Endothelial cell of umbilical vein (primary cell): ENCODE results near the gene EVC2. TPM values are rescaled to one million over a fixed set of nuclear protein-coding genes. Genes with fewer than 3 reads are reported as not detected.

ENCODE experiments used
- BruUV-seq: library from RNA; stranded (reverse); fragments of 400-500 nt; replicated peaks from 2 replicates; lab custom pipeline; 2021; lab: Mats Ljungman, UMichigan
- CTCF ChIA-PET: fragments of 300-600, 350-600 bp; sonication (Branson Sonifier 250); formaldehyde crosslinking; loops from one replicate; lab custom pipeline; 2021; ENCODE audit warnings: antibody characterized with exemption, inconsistent platforms; lab: Charles Lee
- POLR2A ChIA-PET: fragments of 300-600, 350-600 bp; sonication (Branson Sonifier 250); formaldehyde crosslinking; loops from one replicate; lab custom pipeline; 2021; ENCODE audit warnings: antibody characterized with exemption, inconsistent platforms; lab: Charles Lee
- DNase-seq: peaks from one replicate; pipeline ENCODE4 v3.0.0-alpha.2; 2011; ENCODE audit warnings: low read depth, low spot score
- FAIRE-seq: peaks from 2 replicates; lab custom pipeline; 2011; peaks lifted over from hg19 to GRCh38; lab: Jason Lieb, UNC
- H2AFZ ChIP-seq: 2 replicates; pipeline ENCODE4 v1.6.0; 2012; ENCODE audit warnings: low read depth, low read length, control low read depth, inconsistent platforms
- H3K27ac ChIP-seq: 2 replicates; pipeline ENCODE4 v1.5.1; 2011; ENCODE audit warnings: low read depth, mild to moderate bottlenecking, control low read depth, low read length, moderate library complexity; ENCODE audit not compliant: insufficient read depth
- H3K27me3 ChIP-seq, 2 experiments: 2 replicates each; pipeline versions ENCODE4 v1.6.0 to v1.6.1; 2011; ENCODE audit warnings: low read length in 2 of 2, mixed read lengths in 1 of 2; ENCODE audit not compliant: control insufficient read depth in 2 of 2, insufficient read depth in 2 of 2
- H3K36me3 ChIP-seq, 2 experiments: 2 replicates in 1 of 2; 3 replicates in 1 of 2; pipeline ENCODE4 v1.5.1; 2011; ENCODE audit warnings: low read length in 2 of 2, mild to moderate bottlenecking in 1 of 2, moderate library complexity in 1 of 2; ENCODE audit not compliant: control insufficient read depth in 2 of 2, insufficient read depth in 2 of 2; ENCODE audit errors: extremely low read depth in 1 of 2
- H3K4me1 ChIP-seq: 3 replicates; pipeline ENCODE4 v1.5.1; 2011; ENCODE audit warnings: mild to moderate bottlenecking, low read length; ENCODE audit not compliant: control insufficient read depth, insufficient read depth; ENCODE audit errors: extremely low read depth
- H3K4me2 ChIP-seq: 2 replicates; pipeline ENCODE4 v1.6.1; 2011; ENCODE audit warnings: low read length, control low read depth, mixed read lengths; ENCODE audit not compliant: insufficient read depth
- H3K4me3 ChIP-seq, 3 experiments: fragments of 200-600 bp in 1 of 3; sonication (generic), shearing (Covaris generic) in 1 of 3; replicated peaks in 1 of 3; 2 replicates each; pipeline ENCODE4 v1.5.1; 2011 to 2016; ENCODE audit warnings: control low read depth in 3 of 3, low read length in 3 of 3, mild to moderate bottlenecking in 2 of 3, inconsistent platforms in 1 of 3, low read depth in 1 of 3, moderate library complexity in 1 of 3; ENCODE audit not compliant: insufficient read depth in 1 of 3
- H3K79me2 ChIP-seq: 2 replicates; pipeline ENCODE4 v1.6.0; 2012; ENCODE audit warnings: low read length, inconsistent platforms; ENCODE audit not compliant: control insufficient read depth, insufficient read depth
- H3K9ac ChIP-seq: replicated peaks from 2 replicates; pipeline ENCODE3; 2011; ENCODE audit warnings: low read length, control low read depth; ENCODE audit not compliant: insufficient read depth; ENCODE audit errors: extremely low read depth
- H3K9me1 ChIP-seq: replicated peaks from 3 replicates; pipeline ENCODE4 v1.6.0; 2011; ENCODE audit warnings: mild to moderate bottlenecking, low read length; ENCODE audit not compliant: control insufficient read depth, insufficient read depth; ENCODE audit errors: extremely low read depth
- H3K9me3 ChIP-seq: replicated peaks from 2 replicates; pipeline ENCODE4 v1.5.1; 2012; ENCODE audit warnings: low read length, inconsistent platforms; ENCODE audit not compliant: control insufficient read depth, insufficient read depth
- H4K20me1 ChIP-seq: replicated peaks from 2 replicates; pipeline ENCODE3; 2011; ENCODE audit warnings: mild to moderate bottlenecking, low read length; ENCODE audit not compliant: control insufficient read depth, insufficient read depth; ENCODE audit errors: extremely low read depth
- CTCF ChIP-seq, 2 donors: IDR thresholded peaks; 1 replicate in 1 of 2; 2 replicates in 1 of 2; pipeline ENCODE4 v1.5.1; 2011; ENCODE audit warnings: low read length in 2 of 2, mild to moderate bottlenecking in 2 of 2, moderate library complexity in 2 of 2, control low read depth in 1 of 2, inconsistent platforms in 1 of 2, low read depth in 1 of 2; ENCODE audit not compliant: insufficient read depth in 1 of 2; ENCODE audit errors: extremely low read depth in 1 of 2
- EZH2 ChIP-seq: IDR thresholded peaks from 2 replicates; pipeline ENCODE4 v1.6.1; 2012; ENCODE audit warnings: borderline replicate concordance, low read depth, mild to moderate bottlenecking, moderate library complexity, low read length, inconsistent platforms; ENCODE audit not compliant: severe bottlenecking
- FOS ChIP-seq: IDR thresholded peaks from 2 replicates; pipeline ENCODE4 v1.6.1; 2011; ENCODE audit warnings: mild to moderate bottlenecking, low read length, moderate library complexity, borderline replicate concordance; ENCODE audit not compliant: insufficient read depth
- GATA2 ChIP-seq: IDR thresholded peaks from 2 replicates; pipeline ENCODE4 v1.7.0; 2011; ENCODE audit warnings: low read depth, mild to moderate bottlenecking, moderate library complexity, mixed read lengths, low read length; ENCODE audit not compliant: insufficient read length, insufficient read depth
- JUN ChIP-seq: IDR thresholded peaks from 2 replicates; pipeline ENCODE4 v1.6.1; 2011; ENCODE audit warnings: borderline replicate concordance, low read depth; ENCODE audit not compliant: insufficient read length, insufficient read depth
- MAX ChIP-seq: IDR thresholded peaks from 2 replicates; pipeline ENCODE4 v1.6.1; 2011; ENCODE audit not compliant: insufficient read depth, insufficient read length
- MYC ChIP-seq: IDR thresholded peaks from one replicate; pipeline ENCODE4 v1.6.1; 2011; ENCODE audit warnings: mild to moderate bottlenecking, low read depth, low read length
- POLR2A ChIP-seq: IDR thresholded peaks from 2 replicates; pipeline ENCODE4 v1.6.1; 2012; ENCODE audit warnings: low read depth, mild to moderate bottlenecking, control low read depth, low read length
- POLR2AphosphoS5 ChIP-seq: IDR thresholded peaks from 2 replicates; pipeline ENCODE4 v1.6.1; 2012; ENCODE audit warnings: low read depth, mild to moderate bottlenecking, control low read depth, low read length, moderate library complexity; ENCODE audit not compliant: insufficient read depth
- dilution Hi-C: fragments of 300-500 bp; cut with MboI; formaldehyde crosslinking; loops from one replicate; pipeline ENCODE4 v1.15.0; 2019; ENCODE audit warnings: low sequenced_read_pairs; ENCODE audit not compliant: extremely low pct_ligation_motif_present
- intact Hi-C: fragments of 100-400 bp; cut with micrococcal nuclease; formaldehyde crosslinking; loops from one replicate; pipeline ENCODE4 v1.10.0; 2022
- polyA plus RNA-seq, 4 experiments: library from polyadenylated mRNA; depleted of rRNA in 3 of 4; stranded (reverse) in 3 of 4; unstranded in 1 of 4; fragments of >200 nt; gene quantifications; 2 replicates each; pipeline versions ENCODE4 v1.2.1 to v1.2.3, GENCODE V29; 2011 to 2012; ENCODE audit warnings: missing spikeins in 1 of 4
- total RNA-seq: library from RNA; stranded (reverse); gene quantifications from 2 replicates; pipeline ENCODE4 v1.2.3, GENCODE V29; 2021

EVC2 gene
- total and polyA plus RNA-seq, 2 donors (not counting 3 experiments of a cell fraction or from before 2014, with no cell fraction given), result 1.7 to 8.8 TPM

DNA sequence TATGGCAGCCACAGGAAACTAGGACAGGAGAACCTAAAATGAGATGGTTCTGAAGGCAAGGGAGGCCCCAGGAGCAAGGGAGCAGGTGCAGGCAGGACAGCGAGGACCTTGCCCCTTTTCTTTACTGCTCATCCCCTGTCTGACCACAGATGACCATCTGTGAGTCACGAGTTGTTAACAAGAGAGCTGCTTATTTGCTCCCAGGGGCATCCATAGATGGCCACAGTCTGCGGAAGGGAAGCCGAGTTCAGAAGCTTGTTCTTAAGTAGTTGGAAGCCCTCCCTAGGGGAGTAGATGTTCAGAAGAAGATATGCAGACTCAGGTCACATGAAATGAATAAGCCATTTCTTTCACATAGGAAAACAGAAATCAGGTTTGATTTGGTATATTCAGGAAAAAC, 69.4 kb downstream of the EVC2 start:
- H3K4me2 ChIP-seq, result no peak overlapping the region
- no peaks in the 10 kb centered on the region for H3K79me2 ChIP-seq
- H3K4me1 ChIP-seq, result no peaks in the 10 kb centered on the region
- dilution Hi-C loops (no loop called here), intact Hi-C loops (loop anchor here (10.0 kb wide), 1 partner anchor 156 kb away; no protein-coding TSS in a partner anchor)
- ChIA-PET POLR2A (no interaction called here), CTCF (interaction anchor here (0.9 kb wide), 1 partner anchor 13 kb away, joined by 3 read pairs; no protein-coding TSS in a partner anchor)
- no peaks in the 10 kb centered on the region for H4K20me1 ChIP-seq
- no peak overlapping the region for H3K4me3 ChIP-seq
- H3K9me1 ChIP-seq, result no peaks in the 10 kb centered on the region
- H3K27ac ChIP-seq, result no peak overlapping the region
- TF ChIP-seq FOS, result no peak
- TF ChIP-seq MYC, result no peak
- no peak for TF ChIP-seq MAX
- TF ChIP-seq JUN, result no peak
- no peak for TF ChIP-seq GATA2
- no peak for TF ChIP-seq POLR2AphosphoS5
- no peak for TF ChIP-seq EZH2
- no peak for DNase-seq
- H3K9ac ChIP-seq, result no peak overlapping the region
- FAIRE-seq, result no peak
- peaks cover 4 to 10% of the 10 kb centered on the region in 2 experiments for H3K36me3 ChIP-seq
- no peaks in the 10 kb centered on the region for H3K9me3 ChIP-seq
- no TSS peak for BruUV-seq
- H3K27me3 ChIP-seq, result no peaks in the 10 kb centered on the region
- H2AFZ ChIP-seq, result no peak overlapping the region

DNA sequence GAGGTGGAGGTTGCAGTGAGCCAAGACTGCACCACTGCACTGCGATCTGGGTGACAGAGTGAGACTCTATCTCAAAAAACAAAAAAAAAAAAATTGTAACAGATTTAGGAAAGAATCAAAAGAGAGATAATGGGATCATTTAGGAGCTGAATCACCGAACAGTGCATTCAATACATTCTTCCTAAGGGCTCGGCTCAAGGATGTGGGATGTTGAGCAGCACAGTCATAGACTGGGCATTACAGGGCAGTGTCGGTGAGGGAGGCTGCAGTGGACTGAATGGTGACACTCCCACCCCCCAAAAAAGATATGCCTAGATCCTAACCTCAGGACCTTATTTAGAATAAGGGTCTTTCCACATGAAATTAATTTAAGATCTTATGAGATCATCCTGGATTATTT, 70.0 kb downstream of the EVC2 start:
- no peak for TF ChIP-seq MAX
- TF ChIP-seq MYC, result no peak
- no peak for TF ChIP-seq FOS
- TF ChIP-seq JUN, result no peak
- no peak for TF ChIP-seq POLR2AphosphoS5
- no peak for TF ChIP-seq CTCF (IDR thresholded peaks at IDR 0.05; ENCODE audit: extremely low read depth in 1 of 2, insufficient read depth in 1 of 2, low read depth in 1 of 2, low read length in 2 of 2)
- TF ChIP-seq GATA2, result no peak
- no peak for TF ChIP-seq EZH2
- TF ChIP-seq POLR2A, result no peak
- ChIA-PET POLR2A (no interaction called here), CTCF (no interaction called here)
- H2AFZ ChIP-seq, result no peak overlapping the region
- no TSS peak for BruUV-seq
- FAIRE-seq, result no peak
- H3K4me3 ChIP-seq, result no peak overlapping the region
- H3K9me1 ChIP-seq, result no peaks in the 10 kb centered on the region
- H3K79me2 ChIP-seq, result no peaks in the 10 kb centered on the region
- intact Hi-C loops (loop anchor here (10.0 kb wide), 1 partner anchor 156 kb away; no protein-coding TSS in a partner anchor), dilution Hi-C loops (no loop called here)
- DNase-seq, result no peak
- H3K36me3 ChIP-seq, result peaks cover 4 to 13% of the 10 kb centered on the region in 2 experiments
- no peaks in the 10 kb centered on the region for H3K4me1 ChIP-seq
- H4K20me1 ChIP-seq, result no peaks in the 10 kb centered on the region
- H3K27me3 ChIP-seq, result no peaks in the 10 kb centered on the region
- no peak overlapping the region for H3K27ac ChIP-seq
- H3K4me2 ChIP-seq, result no peak overlapping the region
- no peaks in the 10 kb centered on the region for H3K9me3 ChIP-seq
- H3K9ac ChIP-seq, result no peak overlapping the region
